ENCODE results near the gene KIAA1958. TPM values are rescaled to one million over a fixed set of nuclear protein-coding genes. Genes with fewer than 3 reads are reported as not detected.

Gene KIAA1958
- polyA plus RNA-seq, 2 of the 4 experiments (the other 2 are of a cell fraction), result 2.2 to 3.7 TPM

GRCh38 chr9:112545237-112545636 is 58.6 kb downstream of the KIAA1958 start:
- Histone ChIP-seq H3K9me3 (no peaks in the 10 kb centered on the region), H3K4me3 (no peak overlapping the region), H3K27ac (no peak overlapping the region), H3K4me2 (no peak overlapping the region), H3K4me1 (peaks cover 20% of the 10 kb centered on the region)
- no peak for DNase-seq (ENCODE audit: low read depth in 1 of 2, low spot score in 1 of 2)
- no peak for TF ChIP-seq EP300 (IDR thresholded peaks at IDR 0.05)
- TF ChIP-seq CHD4 (IDR thresholded peaks at IDR 0.05; ENCODE audit: borderline replicate concordance), result no peak
- TF ChIP-seq, protein P1, sequence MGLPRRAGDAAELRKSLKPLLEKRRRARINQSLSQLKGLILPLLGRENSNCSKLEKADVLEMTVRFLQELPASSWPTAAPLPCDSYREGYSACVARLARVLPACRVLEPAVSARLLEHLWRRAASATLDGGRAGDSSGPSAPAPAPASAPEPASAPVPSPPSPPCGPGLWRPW (IDR thresholded peaks at IDR 0.05), result no peak
- TF ChIP-seq, protein P2, sequence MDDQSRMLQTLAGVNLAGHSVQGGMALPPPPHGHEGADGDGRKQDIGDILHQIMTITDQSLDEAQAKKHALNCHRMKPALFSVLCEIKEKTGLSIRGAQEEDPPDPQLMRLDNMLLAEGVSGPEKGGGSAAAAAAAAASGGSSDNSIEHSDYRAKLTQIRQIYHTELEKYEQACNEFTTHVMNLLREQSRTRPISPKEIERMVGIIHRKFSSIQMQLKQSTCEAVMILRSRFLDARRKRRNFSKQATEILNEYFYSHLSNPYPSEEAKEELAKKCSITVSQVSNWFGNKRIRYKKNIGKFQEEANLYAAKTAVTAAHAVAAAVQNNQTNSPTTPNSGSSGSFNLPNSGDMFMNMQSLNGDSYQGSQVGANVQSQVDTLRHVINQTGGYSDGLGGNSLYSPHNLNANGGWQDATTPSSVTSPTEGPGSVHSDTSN (IDR thresholded peaks at IDR 0.05), result no peak
- no peak for TF ChIP-seq RAD21 (conservative IDR thresholded peaks at IDR 0.05 in 1 of 2, IDR thresholded peaks at IDR 0.05 in 1 of 2)
- TF ChIP-seq MAZ (IDR thresholded peaks at IDR 0.05; ENCODE audit: borderline replicate concordance, low read depth, low read length), result no peak
- TF ChIP-seq MAX (IDR thresholded peaks at IDR 0.05), result no peak
- no peak for TF ChIP-seq BCL3 (IDR thresholded peaks at IDR 0.05)
- no peak for TF ChIP-seq KDM1A (IDR thresholded peaks at IDR 0.05; ENCODE audit: low read depth)
- TF ChIP-seq CBX8 (IDR thresholded peaks at IDR 0.05), result no peak
- TF ChIP-seq RNF2 (IDR thresholded peaks at IDR 0.05; ENCODE audit: borderline replicate concordance, low read depth), result no peak
- TF ChIP-seq SMC3 (IDR thresholded peaks at IDR 0.05), result no peak
- TF ChIP-seq HOXB13 (CRISPR knock-in tag; IDR thresholded peaks at IDR 0.05; ENCODE audit: low read depth), result no peak
- FAIRE-seq, result no peak
- ATAC-seq, result no peak
- ChIA-PET CTCF (no interaction called here), POLR2A (no interaction called here)

DNA sequence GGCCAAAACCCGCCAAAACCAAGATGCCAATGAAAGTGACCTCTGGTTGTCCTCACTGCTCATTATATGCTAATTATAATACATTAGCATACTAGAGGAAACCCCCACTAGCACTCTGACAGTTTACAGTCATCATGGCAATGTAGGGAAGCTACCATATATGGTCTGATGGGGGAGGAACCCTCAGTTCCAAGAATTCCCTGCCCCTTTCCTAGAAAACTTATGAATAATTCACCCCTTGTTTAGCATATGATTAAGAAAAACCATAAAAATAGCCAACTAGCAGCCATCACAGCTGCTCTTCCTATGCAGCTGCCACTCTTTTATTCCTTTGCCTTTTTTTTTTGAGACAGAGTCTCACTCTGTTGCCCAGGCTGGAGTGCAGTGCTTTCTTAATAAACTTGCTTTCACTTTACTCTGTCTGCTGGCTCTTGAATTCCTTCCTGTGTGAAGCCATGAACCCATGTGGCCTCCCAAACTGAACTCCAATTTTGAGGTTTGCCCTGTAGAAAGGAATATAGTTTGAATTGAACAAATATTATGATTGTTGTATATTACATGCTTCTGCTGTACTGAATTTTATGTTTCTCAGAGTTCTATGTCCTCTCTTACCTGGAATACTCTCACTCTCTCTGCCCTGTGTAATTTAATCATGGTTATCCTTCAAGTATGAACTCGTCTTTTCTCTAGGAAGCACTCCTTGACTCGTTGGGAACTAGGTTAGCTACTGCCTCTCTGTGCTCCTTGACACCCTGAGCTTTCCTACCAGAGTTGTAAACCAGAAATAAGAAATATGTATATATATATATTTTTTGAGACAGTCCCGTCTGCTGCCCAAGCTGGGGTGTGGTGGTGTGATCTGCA is 59.8 kb downstream of the KIAA1958 start:
- no peak overlapping the region for H3K27ac ChIP-seq
- CTCF ChIA-PET, result no interaction called here
- DNase-seq (ENCODE audit: low read depth in 1 of 2, low spot score in 1 of 2) (no peak), FAIRE-seq (no peak), ATAC-seq (no peak)
- no peak overlapping the region for H3K4me3 ChIP-seq
- POLR2A ChIA-PET, result no interaction called here
- WGBS (ENCODE audit: missing lambda C conversion rate), result 56% methylated on average over 4 of the region's 4 CpGs
- H3K4me2 ChIP-seq, result no peak overlapping the region
- H3K4me1 ChIP-seq, result peaks cover 12% of the 10 kb centered on the region
- H3K9me3 ChIP-seq, result no peaks in the 10 kb centered on the region
- TF ChIP-seq PHF8 (IDR thresholded peaks at IDR 0.05; ENCODE audit: borderline replicate concordance, low read depth) (no peak), HEYL (CRISPR knock-in tag; IDR thresholded peaks at IDR 0.05) (no peak), TFCP2L1 (CRISPR knock-in tag; IDR thresholded peaks at IDR 0.05) (no peak), BCL3 (IDR thresholded peaks at IDR 0.05) (no peak), FOSL2 (IDR thresholded peaks at IDR 0.05) (no peak), FOSL2 (CRISPR knock-in tag; IDR thresholded peaks at IDR 0.05) (no peak), FOSB (CRISPR knock-in tag; IDR thresholded peaks at IDR 0.05) (no peak)

- H3K27ac ChIP-seq, result no peak overlapping the region
- WGBS (ENCODE audit: missing lambda C conversion rate), result 96% methylated on average over 4 of the region's 4 CpGs
- CTCF ChIA-PET, result interaction anchor here (0.6 to 1.4 kb wide), 3 partner anchors 10 to 792 kb away, joined by 3 to 5 read pairs (median 5); no protein-coding TSS in a partner anchor
- H3K4me1 ChIP-seq, result peaks cover 5% of the 10 kb centered on the region; the same call in 1 of the 3 replicates
- H3K9me3 ChIP-seq, result no peaks in the 10 kb centered on the region
- no peak overlapping the region for H3K4me2 ChIP-seq
- FAIRE-seq (no peak), ATAC-seq (no peak), DNase-seq (ENCODE audit: low read depth in 1 of 2, low spot score in 1 of 2) (no peak)
- no peak overlapping the region for H3K4me3 ChIP-seq
- no peak for TF ChIP-seq POLR2A (IDR thresholded peaks at IDR 0.05; ENCODE audit: low read length)
- POLR2A ChIA-PET, result interaction anchor here (0.7 kb wide), 1 partner anchor 41 kb away, joined by 4 read pairs; no protein-coding TSS in a partner anchor
These were observed 61.4 kb downstream of the KIAA1958 start for GRCh38 chr9:112548051-112548440.
